H1 (cell line): Measurements from ENCODE around the gene STK16.

ENCODE experiments used
- ATF3 ChIP-seq: IDR thresholded peaks from 2 replicates; pipeline ENCODE4 v1.6.1; 2011; ENCODE audit warnings: low read depth, mild to moderate bottlenecking, low read length; ENCODE audit not compliant: insufficient read depth
- BRCA1 ChIP-seq: IDR thresholded peaks from 2 replicates; pipeline ENCODE4 v1.6.1; 2012; ENCODE audit warnings: low read depth, low read length, improper control_type of control experiment
- CEBPB ChIP-seq: IDR thresholded peaks from 2 replicates; pipeline ENCODE4 v1.6.1; 2012; ENCODE audit warnings: low read depth, low read length
- CTCF ChIP-seq, 3 experiments: IDR thresholded peaks; 1 replicate in 2 of 3; 2 replicates in 1 of 3; pipeline versions ENCODE4 v1.5.1 to v1.6.1; 2011; ENCODE audit warnings: low read length in 3 of 3, mild to moderate bottlenecking in 3 of 3, inconsistent platforms in 2 of 3, low read depth in 1 of 3, moderate library complexity in 1 of 3; ENCODE audit not compliant: insufficient read depth in 1 of 3; ENCODE audit errors: control extremely low read depth in 1 of 3
- EGR1 ChIP-seq: IDR thresholded peaks from 2 replicates; pipeline ENCODE4 v1.6.1; 2011; ENCODE audit warnings: low read depth, low read length, borderline replicate concordance
- EZH2 ChIP-seq: fragments of 200-600 bp; sonication (generic); IDR thresholded peaks from 2 replicates; pipeline ENCODE4 v1.7.1; 2012; ENCODE audit warnings: low read depth, mild to moderate bottlenecking, moderate library complexity, low read length, inconsistent platforms; ENCODE audit not compliant: severe bottlenecking
- KDM5A ChIP-seq: fragments of 200-600 bp; IDR thresholded peaks from 2 replicates; pipeline ENCODE4 v1.7.1; 2012; ENCODE audit warnings: mild to moderate bottlenecking, low read length, inconsistent platforms, mixed read lengths
- POLR2A ChIP-seq, 2 experiments: IDR thresholded peaks; 1 replicate in 1 of 2; 2 replicates in 1 of 2; pipeline ENCODE4 v1.6.1; 2011; ENCODE audit warnings: low read depth in 2 of 2, low read length in 2 of 2, mild to moderate bottlenecking in 2 of 2; ENCODE audit errors: control extremely low read depth in 1 of 2
- POLR2AphosphoS5 ChIP-seq: IDR thresholded peaks from 2 replicates; pipeline ENCODE4 v1.6.1; 2011; ENCODE audit warnings: low read depth, low read length
- RAD21 ChIP-seq, 2 experiments: IDR thresholded peaks in 1 of 2; conservative IDR thresholded peaks in 1 of 2; 2 replicates each; pipeline ENCODE4 v1.6.1; 2011; ENCODE audit warnings: low read depth in 2 of 2, low read length in 2 of 2, improper control_type of control experiment in 1 of 2, inconsistent platforms in 1 of 2, mild to moderate bottlenecking in 1 of 2, moderate library complexity in 1 of 2
- SUZ12 ChIP-seq: fragments of 200-600 bp; sonication (generic); IDR thresholded peaks from 2 replicates; pipeline ENCODE4 v1.6.1; 2012; ENCODE audit warnings: mild to moderate bottlenecking, inconsistent platforms, low read length, moderate library complexity, mixed read lengths
- TEAD4 ChIP-seq: IDR thresholded peaks from 2 replicates; pipeline ENCODE4 v1.6.1; 2012; ENCODE audit warnings: low read depth, low read length, inconsistent platforms, mixed read lengths

GRCh38 chr2:219229305-219230058 is 15.8 kb upstream of the STK16 start, which contains the start of the genes ANKZF1 and ATG9A:
- TF ChIP-seq RAD21 (IDR thresholded peaks at IDR 0.05 in 1 of 2, conservative IDR thresholded peaks at IDR 0.05 in 1 of 2; ENCODE audit: low read depth in 2 of 2, low read length in 2 of 2) (peak in 1 of 2 experiments; percentile 6; a peak in 1 of 4 replicates), CTCF (IDR thresholded peaks at IDR 0.05; ENCODE audit: control extremely low read depth in 1 of 3, insufficient read depth in 1 of 3, low read depth in 1 of 3, low read length in 3 of 3) (no peak), POLR2AphosphoS5 (peak; percentile 82), EGR1 (peak; percentile 60; the same call in 1 of the 2 replicates), KDM5A (0 out of 2 replicates have a peak, but pooled peaks have one; percentile 11), BRCA1 (no peak), TEAD4 (no peak), CEBPB (no peak), EZH2 (no peak), SUZ12 (no peak), ATF3 (no peak), POLR2A (IDR thresholded peaks at IDR 0.05; ENCODE audit: control extremely low read depth in 1 of 2, low read depth in 2 of 2, low read length in 2 of 2) (peak; percentile 79 to 90)
